ENCODE data around the gene GPX4. TPM values are rescaled to one million over a fixed set of nuclear protein-coding genes. Genes with fewer than 3 reads are reported as not detected.

Gene GPX4
- total RNA-seq, 1 donor from 2014 or later: 300 TPM

- Mint-ChIP-seq H3K4me3 (no peak overlapping the region), H3K27ac (ENCODE audit: unreplicated experiment) (no peak overlapping the region), H3K4me1 (peaks cover 9% of the 10 kb centered on the region), H3K36me3 (ENCODE audit: low read depth) (no peaks in the 10 kb centered on the region), H3K27me3 (ENCODE audit: low read depth) (peaks cover 68% of the 10 kb centered on the region), H3K9me3 (no peaks in the 10 kb centered on the region)
- TF ChIP-seq CTCF (conservative IDR thresholded peaks at IDR 0.05): no peak
- DNase-seq (ENCODE audit: low read depth, low spot score): no peak
These were observed 36.3 kb upstream of the GPX4 start for GRCh38 chr19:1067341-1067957.

GRCh38 chr19:1068009-1069001, 35.5 kb upstream of the GPX4 start:
- Mint-ChIP-seq H3K4me1 (peaks cover 9% of the 10 kb centered on the region), H3K27ac (ENCODE audit: unreplicated experiment) (no peak overlapping the region), H3K27me3 (ENCODE audit: low read depth) (peaks cover 76% of the 10 kb centered on the region), H3K36me3 (ENCODE audit: low read depth) (no peaks in the 10 kb centered on the region), H3K4me3 (peak overlapping the region; percentile 14), H3K9me3 (no peaks in the 10 kb centered on the region)
- DNase-seq (ENCODE audit: low read depth, low spot score): no peak
- no peak for TF ChIP-seq CTCF (conservative IDR thresholded peaks at IDR 0.05)

GRCh38 chr19:1069009-1069779, 34.6 kb upstream of the GPX4 start:
- H3K4me3 Mint-ChIP-seq: peak overlapping the region; percentile 14
- H3K9me3 Mint-ChIP-seq: no peaks in the 10 kb centered on the region
- H3K27me3 Mint-ChIP-seq (ENCODE audit: low read depth): peaks cover 75% of the 10 kb centered on the region
- DNase-seq (ENCODE audit: low read depth, low spot score): no peak
- no peaks in the 10 kb centered on the region for H3K36me3 Mint-ChIP-seq (ENCODE audit: low read depth)
- no peak overlapping the region for H3K27ac Mint-ChIP-seq (ENCODE audit: unreplicated experiment)
- peaks cover 9% of the 10 kb centered on the region for H3K4me1 Mint-ChIP-seq
- TF ChIP-seq CTCF (conservative IDR thresholded peaks at IDR 0.05): no peak

GRCh38 chr19:1070576-1070930, 33.2 kb upstream of the GPX4 start:
- Mint-ChIP-seq H3K4me1 (peaks cover 9% of the 10 kb centered on the region), H3K36me3 (ENCODE audit: low read depth) (no peaks in the 10 kb centered on the region), H3K9me3 (no peaks in the 10 kb centered on the region), H3K27me3 (ENCODE audit: low read depth) (peaks cover 64% of the 10 kb centered on the region), H3K27ac (ENCODE audit: unreplicated experiment) (no peak overlapping the region), H3K4me3 (no peak overlapping the region)
- no peak for DNase-seq (ENCODE audit: low read depth, low spot score)
- peak; percentile 16 for TF ChIP-seq CTCF (conservative IDR thresholded peaks at IDR 0.05)
